GM13976 (cell line): Measurements from ENCODE around the gene KRT85.

Source experiments
- DNase-seq: peaks from one replicate; pipeline ENCODE4 v3.0.0; 2012; ENCODE audit warnings: low spot score
- CTCF ChIP-seq: IDR thresholded peaks from 2 replicates; pipeline ENCODE4 v1.5.1; 2012; ENCODE audit warnings: borderline replicate concordance, mild to moderate bottlenecking; ENCODE audit not compliant: insufficient read depth; ENCODE audit errors: extremely low read depth, missing control alignments, control extremely low read depth
- in situ Hi-C: fragments of 300-500 bp; cut with MboI; formaldehyde crosslinking; loops from one replicate; pipeline ENCODE4 v1.12.0; 2022; ENCODE audit warnings: low sequenced_read_pairs, mixed read lengths, inconsistent platforms; ENCODE audit not compliant: unreplicated experiment

Gene KRT85

DNA sequence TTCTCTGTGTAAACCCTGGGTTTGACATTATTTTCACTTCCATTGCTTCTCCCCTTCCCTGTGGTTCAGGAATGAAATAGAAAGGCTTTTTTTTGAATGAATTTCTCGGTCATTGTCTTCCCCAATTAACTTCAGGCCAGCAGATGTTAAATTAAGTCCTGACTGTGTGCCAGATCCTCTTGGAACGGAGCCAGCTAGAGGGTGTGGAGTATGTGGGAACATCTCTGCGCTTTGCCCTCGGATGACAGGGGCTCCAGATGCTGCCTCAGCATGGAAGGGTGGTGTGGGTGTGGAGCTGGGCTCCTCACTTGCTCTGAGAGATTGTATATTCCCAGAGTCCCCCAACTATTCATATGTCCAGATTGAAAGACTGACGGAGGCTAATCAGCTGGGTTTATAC lies 13.1 kb downstream of the KRT85 start:
- TF ChIP-seq CTCF, result no peak
- no peak for DNase-seq
- in situ Hi-C loops, result no loop called here

- in situ Hi-C loops, result no loop called here
- TF ChIP-seq CTCF, result no peak
- DNase-seq, result no peak
Observed at GRCh38 chr12:52353766-52354165, 13.5 kb downstream of the KRT85 start.

DNA sequence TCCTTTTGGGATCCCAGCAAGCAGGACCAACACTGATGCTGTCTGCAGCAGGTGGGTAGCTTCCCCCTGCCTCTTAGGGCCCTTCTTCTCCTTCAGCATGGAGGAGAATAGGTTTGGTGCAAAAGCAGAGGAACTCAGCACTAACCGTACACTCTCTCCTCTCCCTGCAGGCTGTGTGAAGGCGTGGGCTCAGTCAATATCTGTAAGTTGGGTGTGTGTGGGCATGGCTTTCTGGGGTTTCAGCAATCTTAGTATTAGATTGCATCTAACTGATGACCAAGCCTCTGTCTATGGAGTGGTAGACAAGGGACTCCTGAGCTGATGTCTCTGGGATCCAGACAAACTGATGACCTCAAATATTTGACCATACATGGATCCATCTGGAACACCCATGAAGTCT lies 14.3 kb downstream of the KRT85 start:
- TF ChIP-seq CTCF, result no peak
- in situ Hi-C loops, result no loop called here

DNA sequence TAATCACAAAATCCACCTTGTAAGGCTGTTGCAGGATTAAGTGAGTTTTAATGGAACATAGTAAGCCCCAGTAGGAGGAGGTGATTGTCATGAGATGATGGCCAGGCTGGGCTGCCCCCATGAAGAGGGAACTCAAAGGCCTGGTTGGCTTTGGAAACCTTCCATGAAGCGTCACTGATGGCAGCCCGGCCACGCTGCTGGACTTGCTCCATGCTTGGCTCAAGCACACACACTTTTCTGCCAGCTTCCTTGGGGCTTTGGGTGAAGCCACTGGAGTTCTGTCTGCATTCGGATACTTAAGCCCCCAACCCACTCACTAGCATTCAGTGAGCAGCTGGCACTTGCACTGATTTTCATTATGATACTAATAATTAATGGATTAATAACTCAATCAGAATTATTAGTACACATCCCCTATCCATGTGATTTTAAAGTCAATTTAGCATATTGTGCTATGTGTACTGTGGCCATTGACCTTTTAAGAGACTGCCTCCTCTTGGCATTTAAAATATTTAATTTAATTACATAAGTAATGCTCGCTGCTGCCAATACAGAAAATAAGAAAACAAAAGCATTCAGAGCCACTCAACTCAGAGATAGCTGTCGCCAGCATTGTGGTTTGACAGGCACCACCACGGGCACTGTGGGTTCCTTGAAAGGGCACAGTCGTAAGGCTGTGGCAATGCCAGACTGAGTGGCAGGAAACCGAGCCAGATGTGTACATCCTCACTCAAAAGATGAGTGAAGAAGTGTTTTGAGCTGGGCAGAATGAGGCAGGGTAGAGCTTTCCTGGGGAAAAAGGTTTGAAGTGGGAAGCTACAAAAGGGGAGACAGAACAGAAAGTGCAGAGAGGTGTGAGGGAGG lies 15.9 kb downstream of the KRT85 start:
- in situ Hi-C loops, result no loop called here
- TF ChIP-seq CTCF, result no peak
- DNase-seq, result no peak

More for the DNA sequence above, 14.3 kb downstream of the KRT85 start:
- DNase-seq, result no peak

DNA sequence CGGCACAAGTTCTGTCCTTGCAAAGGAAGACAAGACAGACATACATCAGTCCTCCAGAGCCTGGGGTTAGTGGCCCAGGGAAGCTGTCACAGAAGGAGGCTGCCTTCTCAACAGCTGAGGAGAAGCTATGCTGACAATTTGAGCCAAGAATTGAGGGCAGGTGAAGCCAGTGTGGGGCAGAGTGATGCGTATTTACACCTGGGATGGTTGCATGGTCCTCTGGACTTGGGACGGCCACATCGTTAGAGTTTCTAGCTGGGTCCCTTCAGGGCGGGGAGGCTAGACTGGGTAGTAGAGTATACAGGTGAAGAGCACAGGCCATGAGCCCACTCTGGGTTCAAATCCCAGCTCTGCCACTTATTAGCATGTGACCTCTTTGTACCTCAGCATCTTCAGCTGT lies 16.5 kb downstream of the KRT85 start:
- in situ Hi-C loops, result no loop called here
- DNase-seq, result no peak
- TF ChIP-seq CTCF, result no peak

- no peak for DNase-seq
- in situ Hi-C loops, result no loop called here
- no peak for TF ChIP-seq CTCF
Observed at GRCh38 chr12:52350021-52350620, 17.2 kb downstream of the KRT85 start.
